ENCODE results near the gene CEP250. TPM values are rescaled to one million over a fixed set of nuclear protein-coding genes. Genes with fewer than 3 reads are reported as not detected.

Gene CEP250
- total and polyA plus RNA-seq, 2 of the 4 experiments (the other 2 are of a cell fraction), result 22.7 to 35.1 TPM

DNA sequence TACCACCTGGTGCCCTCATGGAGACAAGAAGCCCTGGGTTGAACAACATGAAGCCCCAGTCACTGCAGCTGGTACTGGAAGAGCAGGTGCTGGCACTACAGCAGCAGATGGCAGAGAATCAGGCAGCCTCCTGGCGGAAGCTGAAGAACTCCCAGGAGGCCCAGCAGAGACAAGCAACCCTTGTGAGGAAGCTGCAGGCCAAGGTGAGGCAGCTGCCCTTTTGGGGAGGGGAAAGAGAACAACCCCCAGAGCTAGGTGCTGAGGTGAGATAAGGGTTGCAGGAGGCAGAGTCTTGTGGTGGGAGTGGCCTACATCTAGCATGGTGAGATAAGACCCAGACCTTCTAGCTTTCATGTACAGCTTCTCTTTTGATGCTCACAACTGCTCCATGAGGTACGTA is 7.0 kb downstream of the CEP250 start:
- H4K8ac ChIP-seq (ENCODE audit: low read depth in 2 of 2, low read length in 2 of 2), result no peak overlapping the region
- no peak overlapping the region for H2AK5ac ChIP-seq (ENCODE audit: low read depth, low read length)
- no peaks in the 10 kb centered on the region for H3K27me3 ChIP-seq (ENCODE audit: control insufficient read depth, insufficient read depth, low read length)
- no TSS peak for BruUV-seq (replicated peaks)
- peaks cover 5 to 23% of the 10 kb centered on the region in 2 experiments for H3K79me1 ChIP-seq (ENCODE audit: low read depth in 1 of 2, low read length in 2 of 2)
- no peak overlapping the region for H3K56ac ChIP-seq (ENCODE audit: extremely low read depth, insufficient read depth, low read length)
- H3K27ac ChIP-seq (ENCODE audit: insufficient read depth, low read length), result no peak overlapping the region
- CTCF ChIA-PET, result no interaction called here
- DNase-seq (no peak), ATAC-seq (ENCODE audit: low read depth) (no peak)
- H3K9ac ChIP-seq (ENCODE audit: low read depth, low read length), result no peak overlapping the region
- no CpG with 5 or more reads among the region's 2 CpGs for WGBS, 2 experiments (ENCODE audit: extremely low coverage in 2 of 2, insufficient read length in 1 of 2)
- H3K9me3 ChIP-seq (ENCODE audit: control insufficient read depth, insufficient read depth, low read length), result no peaks in the 10 kb centered on the region
- H2AK9ac ChIP-seq (replicated peaks; ENCODE audit: low read depth, low read length, poor library complexity), result no peak overlapping the region
- peaks cover 3% of the 10 kb centered on the region for H3K9me1 ChIP-seq (ENCODE audit: insufficient read depth, low read length)
- no peak overlapping the region for H3K18ac ChIP-seq (ENCODE audit: low read depth, low read length)
- H3K4ac ChIP-seq (ENCODE audit: low read depth, low read length), result no peak overlapping the region
- dilution Hi-C loops (cut with HindIII; ENCODE audit: low sequenced_read_pairs, unreplicated experiment), result no loop called here
- H4K91ac ChIP-seq (ENCODE audit: insufficient read depth, low read depth, low read length), result no peak overlapping the region
- no peak overlapping the region for H2AFZ ChIP-seq (replicated peaks; ENCODE audit: low read length, poor library complexity)
- H3K4me3 ChIP-seq (ENCODE audit: insufficient read depth, low read depth, low read length), result no peak overlapping the region
- H4K5ac ChIP-seq (ENCODE audit: low read depth, low read length), result no peak overlapping the region
- H2BK15ac ChIP-seq (ENCODE audit: low read depth, low read length), result no peak overlapping the region
- H3K14ac ChIP-seq (replicated peaks; ENCODE audit: low read depth, low read length), result no peak overlapping the region
- no peak overlapping the region for H2BK5ac ChIP-seq (ENCODE audit: low read depth, low read length, poor library complexity, severe bottlenecking)
- POLR2A ChIA-PET (ENCODE audit: unreplicated experiment), result no interaction called here
- H3K4me1 ChIP-seq (ENCODE audit: control insufficient read depth, insufficient read depth, low read length), result peaks cover 5% of the 10 kb centered on the region
- TF ChIP-seq MAZ (IDR thresholded peaks at IDR 0.05; ENCODE audit: borderline replicate concordance, low read depth, low read length), result no peak
- TF ChIP-seq SMC3 (IDR thresholded peaks at IDR 0.05; ENCODE audit: low read depth, low read length), result no peak
- no peak for TF ChIP-seq RCOR1 (IDR thresholded peaks at IDR 0.05; ENCODE audit: insufficient replicate concordance, low read length)
- TF ChIP-seq NFE2L2 (IDR thresholded peaks at IDR 0.05; ENCODE audit: low read depth, low read length), result no peak
- TF ChIP-seq MXI1 (IDR thresholded peaks at IDR 0.05; ENCODE audit: borderline replicate concordance, low read depth, low read length), result no peak
- TF ChIP-seq, protein P1, sequence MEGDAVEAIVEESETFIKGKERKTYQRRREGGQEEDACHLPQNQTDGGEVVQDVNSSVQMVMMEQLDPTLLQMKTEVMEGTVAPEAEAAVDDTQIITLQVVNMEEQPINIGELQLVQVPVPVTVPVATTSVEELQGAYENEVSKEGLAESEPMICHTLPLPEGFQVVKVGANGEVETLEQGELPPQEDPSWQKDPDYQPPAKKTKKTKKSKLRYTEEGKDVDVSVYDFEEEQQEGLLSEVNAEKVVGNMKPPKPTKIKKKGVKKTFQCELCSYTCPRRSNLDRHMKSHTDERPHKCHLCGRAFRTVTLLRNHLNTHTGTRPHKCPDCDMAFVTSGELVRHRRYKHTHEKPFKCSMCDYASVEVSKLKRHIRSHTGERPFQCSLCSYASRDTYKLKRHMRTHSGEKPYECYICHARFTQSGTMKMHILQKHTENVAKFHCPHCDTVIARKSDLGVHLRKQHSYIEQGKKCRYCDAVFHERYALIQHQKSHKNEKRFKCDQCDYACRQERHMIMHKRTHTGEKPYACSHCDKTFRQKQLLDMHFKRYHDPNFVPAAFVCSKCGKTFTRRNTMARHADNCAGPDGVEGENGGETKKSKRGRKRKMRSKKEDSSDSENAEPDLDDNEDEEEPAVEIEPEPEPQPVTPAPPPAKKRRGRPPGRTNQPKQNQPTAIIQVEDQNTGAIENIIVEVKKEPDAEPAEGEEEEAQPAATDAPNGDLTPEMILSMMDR (conservative IDR thresholded peaks at IDR 0.05; ENCODE audit: low read depth, low read length), result no peak
- TF ChIP-seq RFX5 (IDR thresholded peaks at IDR 0.05; ENCODE audit: low read depth, low read length), result no peak
- no peak for TF ChIP-seq CHD1 (IDR thresholded peaks at IDR 0.05; ENCODE audit: low read depth, low read length)
- no peak for TF ChIP-seq BHLHE40 (IDR thresholded peaks at IDR 0.05; ENCODE audit: low read depth, low read length)
- TF ChIP-seq, protein P2, sequence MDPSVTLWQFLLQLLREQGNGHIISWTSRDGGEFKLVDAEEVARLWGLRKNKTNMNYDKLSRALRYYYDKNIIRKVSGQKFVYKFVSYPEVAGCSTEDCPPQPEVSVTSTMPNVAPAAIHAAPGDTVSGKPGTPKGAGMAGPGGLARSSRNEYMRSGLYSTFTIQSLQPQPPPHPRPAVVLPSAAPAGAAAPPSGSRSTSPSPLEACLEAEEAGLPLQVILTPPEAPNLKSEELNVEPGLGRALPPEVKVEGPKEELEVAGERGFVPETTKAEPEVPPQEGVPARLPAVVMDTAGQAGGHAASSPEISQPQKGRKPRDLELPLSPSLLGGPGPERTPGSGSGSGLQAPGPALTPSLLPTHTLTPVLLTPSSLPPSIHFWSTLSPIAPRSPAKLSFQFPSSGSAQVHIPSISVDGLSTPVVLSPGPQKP (IDR thresholded peaks at IDR 0.05; ENCODE audit: borderline replicate concordance, low read depth, low read length), result no peak
- TF ChIP-seq POLR2A (IDR thresholded peaks at IDR 0.05; ENCODE audit: low read depth, low read length), result no peak
- TF ChIP-seq FOS (IDR thresholded peaks at IDR 0.05; ENCODE audit: low read depth, low read length), result no peak
- TF ChIP-seq, protein P3, sequence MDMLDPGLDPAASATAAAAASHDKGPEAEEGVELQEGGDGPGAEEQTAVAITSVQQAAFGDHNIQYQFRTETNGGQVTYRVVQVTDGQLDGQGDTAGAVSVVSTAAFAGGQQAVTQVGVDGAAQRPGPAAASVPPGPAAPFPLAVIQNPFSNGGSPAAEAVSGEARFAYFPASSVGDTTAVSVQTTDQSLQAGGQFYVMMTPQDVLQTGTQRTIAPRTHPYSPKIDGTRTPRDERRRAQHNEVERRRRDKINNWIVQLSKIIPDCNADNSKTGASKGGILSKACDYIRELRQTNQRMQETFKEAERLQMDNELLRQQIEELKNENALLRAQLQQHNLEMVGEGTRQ (IDR thresholded peaks at IDR 0.05; ENCODE audit: low read depth, low read length), result no peak
- no peak for TF ChIP-seq CEBPB (IDR thresholded peaks at IDR 0.05; ENCODE audit: low read depth, low read length)
- TF ChIP-seq RAD21 (IDR thresholded peaks at IDR 0.05; ENCODE audit: low read length), result no peak
- TF ChIP-seq MAFK (IDR thresholded peaks at IDR 0.05; ENCODE audit: low read depth, low read length), result no peak
- in situ Hi-C loops (cut with MboI; ENCODE audit: low sequenced_read_pairs), result no loop called here
- intact Hi-C loops (cut with micrococcal nuclease), result no loop called here
- H2BK120ac ChIP-seq (ENCODE audit: low read depth, low read length), result no peak overlapping the region
- H4K20me1 ChIP-seq (ENCODE audit: insufficient read depth, low read length), result peaks cover 7% of the 10 kb centered on the region; the same call in 1 of the 2 replicates
- H3K4me2 ChIP-seq (ENCODE audit: low read depth, low read length), result no peak overlapping the region
- no peak overlapping the region for H2BK20ac ChIP-seq (ENCODE audit: low read depth, low read length)
- H3K36me3 ChIP-seq (ENCODE audit: control insufficient read depth, insufficient read depth, low read length), result peaks cover 33% of the 10 kb centered on the region
- H3K23ac ChIP-seq (ENCODE audit: low read depth, low read length), result no peak overlapping the region
